ENCODE results near the gene TEX264. TPM values are rescaled to one million over a fixed set of nuclear protein-coding genes. Genes with fewer than 3 reads are reported as not detected.

TEX264 gene
- total and polyA plus RNA-seq, 9 donors = 27.1 to 88.8 (median 40.2) TPM

GRCh38 chr3:51715977-51716294 lies 44.9 kb downstream of the TEX264 start:
- Histone ChIP-seq H3K4me3 (no peak overlapping the region), H3K36me3 (no peaks in the 10 kb centered on the region), H3K27me3 (no peaks in the 10 kb centered on the region), H3K27ac (no peak overlapping the region), H3K9me3 (no peaks in the 10 kb centered on the region), H3K4me1 (ENCODE audit: insufficient read depth) (no peaks in the 10 kb centered on the region)
- 94 to 97% (median 95%) methylated on average over 8 of the region's 8 CpGs for WGBS, 3 donors
- intact Hi-C loops (cut with DNase I) = no loop called here
- no peak for TF ChIP-seq POLR2A (IDR thresholded peaks at IDR 0.05)
- no peak for TF ChIP-seq CTCF (IDR thresholded peaks at IDR 0.05)
- TF ChIP-seq EP300 (IDR thresholded peaks at IDR 0.05) = no peak
- DNase-seq = no peak

GRCh38 chr3:51716805-51717204 lies 45.8 kb downstream of the TEX264 start:
- Histone ChIP-seq H3K9me3 (no peaks in the 10 kb centered on the region), H3K27me3 (no peaks in the 10 kb centered on the region), H3K27ac (no peak overlapping the region), H3K4me1 (ENCODE audit: insufficient read depth) (no peaks in the 10 kb centered on the region), H3K4me3 (no peak overlapping the region), H3K36me3 (no peaks in the 10 kb centered on the region)
- TF ChIP-seq CTCF (IDR thresholded peaks at IDR 0.05) (no peak), EP300 (IDR thresholded peaks at IDR 0.05) (no peak), POLR2A (IDR thresholded peaks at IDR 0.05) (no peak)
- 80 to 86% (median 83%) methylated on average over 5 of the region's 5 CpGs for WGBS, 3 donors
- no peak for DNase-seq
- intact Hi-C loops (cut with DNase I) = no loop called here

GRCh38 chr3:51717446-51717845 lies 46.4 kb downstream of the TEX264 start:
- no peaks in the 10 kb centered on the region for H3K36me3 ChIP-seq
- H3K4me3 ChIP-seq = no peak overlapping the region
- H3K27me3 ChIP-seq = no peaks in the 10 kb centered on the region
- 80 to 84% (median 83%) methylated on average over 10 of the region's 10 CpGs for WGBS, 3 donors
- intact Hi-C loops (cut with DNase I) = no loop called here
- no peak overlapping the region for H3K27ac ChIP-seq
- DNase-seq = no peak
- TF ChIP-seq EP300 (IDR thresholded peaks at IDR 0.05) = no peak
- no peak for TF ChIP-seq CTCF (IDR thresholded peaks at IDR 0.05)
- no peak for TF ChIP-seq POLR2A (IDR thresholded peaks at IDR 0.05)
- H3K4me1 ChIP-seq (ENCODE audit: insufficient read depth) = no peaks in the 10 kb centered on the region
- H3K9me3 ChIP-seq = no peaks in the 10 kb centered on the region

- H3K4me3 ChIP-seq = no peak overlapping the region
- 74 to 82% (median 81%) methylated on average over 7 of the region's 7 CpGs for WGBS, 3 donors
- H3K9me3 ChIP-seq = no peaks in the 10 kb centered on the region
- no peaks in the 10 kb centered on the region for H3K27me3 ChIP-seq
- DNase-seq = no peak
- intact Hi-C loops (cut with DNase I) = no loop called here
- no peak for TF ChIP-seq POLR2A (IDR thresholded peaks at IDR 0.05)
- no peak for TF ChIP-seq CTCF (IDR thresholded peaks at IDR 0.05)
- TF ChIP-seq EP300 (IDR thresholded peaks at IDR 0.05) = no peak
- H3K36me3 ChIP-seq = no peaks in the 10 kb centered on the region
- no peak overlapping the region for H3K27ac ChIP-seq
- H3K4me1 ChIP-seq (ENCODE audit: insufficient read depth) = no peaks in the 10 kb centered on the region
Measured at GRCh38 chr3:51717947-51718346, 46.9 kb downstream of the TEX264 start.
